GM06990 (cell line): ENCODE results near the gene MYO5A.

Experiments used
- DNase-seq: peaks from one replicate; pipeline ENCODE4 v3.0.0-alpha.2; 2011; ENCODE audit not compliant: insufficient read length; ENCODE audit errors: extremely low read depth
- H3K27me3 ChIP-seq: replicated peaks from 2 replicates; pipeline ENCODE4 v1.6.0; 2011; ENCODE audit warnings: low read length; ENCODE audit not compliant: control insufficient read depth, insufficient read depth
- H3K36me3 ChIP-seq: 2 replicates; pipeline ENCODE4 v1.5.1; 2011; ENCODE audit warnings: low read length; ENCODE audit not compliant: control insufficient read depth, insufficient read depth
- H3K4me3 ChIP-seq: replicated peaks from 2 replicates; pipeline ENCODE4 v1.5.1; 2011; ENCODE audit warnings: low read depth, mild to moderate bottlenecking, control low read depth, low read length
- TF ChIP-seq, protein P1 (sequence below): IDR thresholded peaks from 2 replicates; pipeline ENCODE4 v1.5.1; 2011; ENCODE audit warnings: low read length, control low read depth, mild to moderate bottlenecking, inconsistent platforms; ENCODE audit not compliant: insufficient read depth, poor library complexity, severe bottlenecking

MYO5A gene

DNA sequence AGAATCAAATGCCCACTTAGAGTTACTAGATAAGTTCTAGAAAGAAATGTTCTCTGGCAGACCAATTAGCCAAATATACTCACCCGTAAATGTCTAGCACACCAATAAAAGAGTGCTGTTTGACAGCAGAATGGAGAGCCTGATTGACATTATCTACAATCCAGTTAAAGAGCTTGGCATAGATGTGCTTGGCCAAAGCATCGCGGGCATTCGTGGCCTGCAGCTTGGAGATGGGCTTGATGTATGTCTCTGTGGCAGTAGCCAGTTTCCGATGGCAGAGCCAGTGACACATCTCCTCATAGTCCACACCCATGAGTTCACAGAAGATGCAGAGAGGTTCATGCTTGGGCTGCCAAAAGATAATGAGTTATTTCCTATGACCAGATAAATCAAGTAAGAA is 131.6 kb downstream of the MYO5A start:
- no peak overlapping the region for H3K4me3 ChIP-seq
- H3K36me3 ChIP-seq, result peaks cover 2% of the 10 kb centered on the region; the same call in 1 of the 2 replicates
- TF ChIP-seq, protein P1, sequence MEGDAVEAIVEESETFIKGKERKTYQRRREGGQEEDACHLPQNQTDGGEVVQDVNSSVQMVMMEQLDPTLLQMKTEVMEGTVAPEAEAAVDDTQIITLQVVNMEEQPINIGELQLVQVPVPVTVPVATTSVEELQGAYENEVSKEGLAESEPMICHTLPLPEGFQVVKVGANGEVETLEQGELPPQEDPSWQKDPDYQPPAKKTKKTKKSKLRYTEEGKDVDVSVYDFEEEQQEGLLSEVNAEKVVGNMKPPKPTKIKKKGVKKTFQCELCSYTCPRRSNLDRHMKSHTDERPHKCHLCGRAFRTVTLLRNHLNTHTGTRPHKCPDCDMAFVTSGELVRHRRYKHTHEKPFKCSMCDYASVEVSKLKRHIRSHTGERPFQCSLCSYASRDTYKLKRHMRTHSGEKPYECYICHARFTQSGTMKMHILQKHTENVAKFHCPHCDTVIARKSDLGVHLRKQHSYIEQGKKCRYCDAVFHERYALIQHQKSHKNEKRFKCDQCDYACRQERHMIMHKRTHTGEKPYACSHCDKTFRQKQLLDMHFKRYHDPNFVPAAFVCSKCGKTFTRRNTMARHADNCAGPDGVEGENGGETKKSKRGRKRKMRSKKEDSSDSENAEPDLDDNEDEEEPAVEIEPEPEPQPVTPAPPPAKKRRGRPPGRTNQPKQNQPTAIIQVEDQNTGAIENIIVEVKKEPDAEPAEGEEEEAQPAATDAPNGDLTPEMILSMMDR, result no peak
- DNase-seq, result no peak
- no peaks in the 10 kb centered on the region for H3K27me3 ChIP-seq

DNA sequence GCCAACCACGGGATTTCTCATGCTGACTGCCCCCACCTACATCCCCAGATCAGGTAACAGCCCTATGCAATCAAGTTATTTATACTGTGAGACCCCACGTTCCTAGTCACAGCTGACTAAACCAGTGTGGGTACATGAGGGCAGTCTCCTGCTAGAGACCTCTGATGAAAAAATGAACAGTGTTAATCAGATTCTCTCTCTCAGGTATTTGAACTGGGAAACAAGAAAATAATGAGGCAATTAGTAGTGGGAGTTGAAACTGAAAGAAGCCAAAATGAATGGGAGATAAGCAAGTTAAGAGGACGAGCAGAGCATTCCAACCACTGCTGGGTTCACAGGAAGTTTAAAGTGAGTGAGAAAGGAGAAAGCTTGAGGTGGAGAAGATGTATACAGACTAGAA is 134.6 kb downstream of the MYO5A start:
- H3K4me3 ChIP-seq, result no peak overlapping the region
- no peaks in the 10 kb centered on the region for H3K27me3 ChIP-seq
- DNase-seq, result no peak
- TF ChIP-seq, protein P1, result no peak
- peaks cover 2% of the 10 kb centered on the region; the same call in 1 of the 2 replicates for H3K36me3 ChIP-seq

DNA sequence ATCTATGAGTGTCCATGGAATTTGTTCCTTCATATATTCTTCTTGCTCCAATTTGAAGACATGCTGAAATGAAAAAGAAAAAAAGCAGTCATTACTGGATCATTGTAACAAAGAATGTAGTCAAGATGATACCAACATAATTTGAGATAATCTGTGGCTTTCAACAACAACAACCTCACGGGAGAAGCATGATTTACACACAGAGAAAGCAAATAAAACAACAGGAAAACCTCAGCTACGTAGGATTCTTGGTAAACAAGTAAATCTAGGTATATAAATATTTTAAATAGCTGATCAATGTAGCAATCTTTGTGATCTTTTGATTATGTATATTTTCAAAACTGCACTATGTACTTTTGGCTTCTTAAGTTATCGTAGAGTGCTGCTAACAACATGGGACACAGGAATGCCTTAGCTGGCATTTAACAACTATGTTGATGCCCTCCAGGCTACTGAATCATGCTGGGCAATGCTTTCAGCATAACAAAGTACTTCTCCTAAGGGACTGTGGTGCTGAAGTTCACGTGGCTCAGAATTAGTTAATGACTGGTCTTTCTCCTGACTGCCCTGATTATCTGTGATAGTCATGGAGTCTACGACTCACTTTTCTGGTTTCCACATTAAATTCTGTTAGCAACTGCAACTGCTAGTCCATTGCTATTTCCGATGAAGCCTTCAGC is 136.5 kb downstream of the MYO5A start:
- TF ChIP-seq, protein P1, result no peak
- Histone ChIP-seq H3K27me3 (no peaks in the 10 kb centered on the region), H3K4me3 (no peak overlapping the region), H3K36me3 (peaks cover 5% of the 10 kb centered on the region; the same call in 1 of the 2 replicates)
- no peak for DNase-seq

DNA sequence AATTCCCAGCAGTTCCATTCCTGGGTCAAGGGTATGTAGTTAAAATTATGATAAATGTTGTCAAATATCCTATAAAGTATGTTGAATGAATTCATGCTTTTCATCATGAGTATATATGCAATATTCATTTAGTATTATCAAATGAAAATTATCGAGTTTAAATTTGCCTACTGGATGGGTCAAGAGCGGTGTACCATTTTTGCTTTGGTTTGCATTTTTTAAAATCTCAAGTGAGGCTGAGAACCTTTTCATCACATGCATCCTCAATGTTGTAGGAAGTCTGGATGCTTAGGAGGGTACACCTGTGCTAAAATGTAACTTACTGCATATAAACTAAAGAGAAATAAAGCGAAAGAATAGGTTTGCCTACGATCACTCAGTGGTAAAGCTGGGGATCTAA is 137.6 kb downstream of the MYO5A start:
- Histone ChIP-seq H3K36me3 (peaks cover 5% of the 10 kb centered on the region; the same call in 1 of the 2 replicates), H3K4me3 (no peak overlapping the region), H3K27me3 (no peaks in the 10 kb centered on the region)
- DNase-seq, result no peak
- TF ChIP-seq, protein P1, result no peak

DNA sequence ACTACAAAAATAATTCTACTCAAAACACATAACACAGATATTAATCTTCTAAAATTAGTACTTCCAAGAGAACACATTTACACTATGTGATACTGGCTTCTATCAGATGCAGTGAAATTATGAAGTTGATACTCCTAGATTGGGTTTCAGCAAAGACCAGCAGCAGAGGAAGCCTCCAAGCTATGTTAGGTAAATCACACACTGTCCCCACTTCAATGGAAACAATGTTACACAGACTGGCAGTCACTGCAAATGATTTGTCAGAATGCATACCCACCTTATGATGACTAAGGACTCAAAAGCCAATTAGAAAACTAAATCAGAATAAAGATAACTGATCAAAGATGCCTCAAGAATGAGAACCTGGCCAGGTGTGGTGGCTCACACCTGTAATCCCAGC is 143.0 kb downstream of the MYO5A start:
- H3K4me3 ChIP-seq, result no peak overlapping the region
- TF ChIP-seq, protein P1, result no peak

More for the DNA sequence above, 143.0 kb downstream of the MYO5A start:
- H3K36me3 ChIP-seq, result peaks cover 3% of the 10 kb centered on the region
- H3K27me3 ChIP-seq, result no peaks in the 10 kb centered on the region
- no peak for DNase-seq
